Neural progenitor cell (in vitro differentiated cells): ENCODE results near the gene AGPS. TPM values are rescaled to one million over a fixed set of nuclear protein-coding genes. Genes with fewer than 3 reads are reported as not detected.

ENCODE experiments used
- DNase-seq: peaks from one replicate; pipeline ENCODE4 v3.0.0-alpha.2; 2016; ENCODE audit warnings: low spot score
- H2AFZ ChIP-seq: fragments of 200-600 bp; sonication (generic); replicated peaks from 2 replicates; pipeline ENCODE4 v1.6.1; 2016; ENCODE audit warnings: antibody characterized with exemption
- H3F3A ChIP-seq: fragments of 200-600 bp; sonication (generic); 2 replicates; pipeline ENCODE4 v1.6.1; 2016; ENCODE audit warnings: antibody characterized with exemption, low read depth
- H3K27ac ChIP-seq: fragments of 200-600 bp; sonication (generic); 2 replicates; pipeline ENCODE4 v1.5.1; 2016; ENCODE audit warnings: mild to moderate bottlenecking
- H3K27me3 ChIP-seq: fragments of 200-600 bp; sonication (generic); 2 replicates; pipeline ENCODE4 v1.6.1; 2016; ENCODE audit warnings: mild to moderate bottlenecking, moderate library complexity
- H3K36me3 ChIP-seq: fragments of 200-600 bp; sonication (generic); 2 replicates; pipeline ENCODE4 v1.5.1; 2016
- H3K4me1 ChIP-seq: fragments of 200-600 bp; sonication (generic); 2 replicates; pipeline ENCODE4 v1.6.1; 2016; ENCODE audit warnings: mixed run types
- H3K4me2 ChIP-seq: fragments of 200-600 bp; sonication (generic); 2 replicates; pipeline ENCODE4 v1.6.1; 2016
- H3K4me3 ChIP-seq: fragments of 200-600 bp; sonication (generic); 2 replicates; pipeline ENCODE4 v1.5.1; 2016
- H3K79me2 ChIP-seq: fragments of 200-600 bp; sonication (generic); 2 replicates; pipeline ENCODE4 v1.6.1; 2016; ENCODE audit warnings: low read depth
- H3K9ac ChIP-seq: fragments of 200-600 bp; sonication (generic); 2 replicates; pipeline ENCODE4 v1.6.1; 2016
- H3K9me3 ChIP-seq: fragments of 200-600 bp; sonication (generic); 2 replicates; pipeline ENCODE4 v1.5.1; 2016; ENCODE audit warnings: low read depth
- H4K20me1 ChIP-seq: fragments of 200-600 bp; sonication (generic); 2 replicates; pipeline ENCODE4 v1.6.1; 2016; ENCODE audit warnings: low read depth
- H3K27ac Mint-ChIP-seq: 3 replicates; pipeline ENCODE4 v1.8.0; 2021; ENCODE audit warnings: mixed read lengths
- H3K27me3 Mint-ChIP-seq: 2 replicates; pipeline ENCODE4 v1.8.0; 2022; ENCODE audit warnings: low read depth, mild to moderate bottlenecking, inconsistent platforms, moderate library complexity, mixed read lengths; ENCODE audit not compliant: insufficient read depth
- H3K36me3 Mint-ChIP-seq: 3 replicates; pipeline ENCODE4 v1.8.0; 2021; ENCODE audit warnings: mixed read lengths
- H3K4me1 Mint-ChIP-seq: 3 replicates; pipeline ENCODE4 v1.8.0; 2021; ENCODE audit warnings: mixed read lengths
- H3K4me3 Mint-ChIP-seq: 3 replicates; pipeline ENCODE4 v1.8.0; 2021; ENCODE audit warnings: mild to moderate bottlenecking, moderate library complexity, mixed read lengths
- H3K9me3 Mint-ChIP-seq: 3 replicates; pipeline ENCODE4 v1.8.0; 2020; ENCODE audit warnings: mixed read lengths
- EZH2 ChIP-seq: fragments of 200-600 bp; sonication (generic); IDR thresholded peaks from 2 replicates; pipeline ENCODE4 v1.6.1; 2017; ENCODE audit warnings: antibody characterized with exemption, mild to moderate bottlenecking, moderate library complexity
- EZH2phosphoT487 ChIP-seq: fragments of 200-600 bp; sonication (generic); IDR thresholded peaks from 2 replicates; pipeline ENCODE4 v1.6.1; 2017; ENCODE audit warnings: antibody characterized with exemption
- total RNA-seq: library from RNA; depleted of rRNA; stranded (reverse); fragments of >200 nt; gene quantifications from 2 replicates; pipeline ENCODE4 v1.2.3, GENCODE V29; 2015; ENCODE audit warnings: low replicate concordance
- TF ChIP-seq, protein P1 (sequence below): fragments of 200-600 bp; sonication (generic); IDR thresholded peaks from 2 replicates; pipeline ENCODE4 v1.5.1; 2017; ENCODE audit warnings: antibody characterized with exemption, mild to moderate bottlenecking

The AGPS gene
- total RNA-seq, 1 donor from 2014 or later, result 63.5 TPM

DNA sequence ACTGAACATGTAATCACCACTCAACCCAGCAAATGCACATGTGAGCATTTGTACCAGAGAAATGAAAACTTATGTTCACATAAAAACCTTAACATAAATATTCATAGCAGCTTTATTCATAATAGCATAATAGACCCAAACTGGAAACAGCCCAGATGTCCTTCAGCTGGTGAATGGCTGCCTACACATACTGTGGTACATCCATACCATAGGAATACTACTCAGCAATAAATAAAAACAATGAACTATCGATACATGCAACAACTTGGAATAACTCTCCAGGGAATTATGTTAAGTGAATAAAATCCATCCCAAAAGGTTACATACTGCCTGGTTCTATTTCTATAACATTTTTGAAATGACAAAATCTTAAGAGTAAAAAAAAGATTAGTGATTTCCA is 140.0 kb downstream of the AGPS start:
- no peaks in the 10 kb centered on the region for H3K4me1 ChIP-seq
- H3K27ac ChIP-seq, result no peak overlapping the region
- no peaks in the 10 kb centered on the region for H3F3A ChIP-seq
- no peak overlapping the region for H2AFZ ChIP-seq
- Mint-ChIP-seq H3K4me3 (no peak overlapping the region), H3K36me3 (no peaks in the 10 kb centered on the region), H3K27ac (no peak overlapping the region), H3K27me3 (no peaks in the 10 kb centered on the region), H3K4me1 (no peaks in the 10 kb centered on the region), H3K9me3 (no peaks in the 10 kb centered on the region)
- H3K9me3 ChIP-seq, result no peaks in the 10 kb centered on the region
- no peak for DNase-seq
- H3K27me3 ChIP-seq, result no peaks in the 10 kb centered on the region
- no peaks in the 10 kb centered on the region for H3K36me3 ChIP-seq
- H3K9ac ChIP-seq, result no peak overlapping the region
- peaks cover under 1% of the 10 kb centered on the region for H4K20me1 ChIP-seq
- no peak overlapping the region for H3K4me3 ChIP-seq
- TF ChIP-seq EZH2phosphoT487 (no peak), EZH2 (no peak)
- TF ChIP-seq, protein P1, sequence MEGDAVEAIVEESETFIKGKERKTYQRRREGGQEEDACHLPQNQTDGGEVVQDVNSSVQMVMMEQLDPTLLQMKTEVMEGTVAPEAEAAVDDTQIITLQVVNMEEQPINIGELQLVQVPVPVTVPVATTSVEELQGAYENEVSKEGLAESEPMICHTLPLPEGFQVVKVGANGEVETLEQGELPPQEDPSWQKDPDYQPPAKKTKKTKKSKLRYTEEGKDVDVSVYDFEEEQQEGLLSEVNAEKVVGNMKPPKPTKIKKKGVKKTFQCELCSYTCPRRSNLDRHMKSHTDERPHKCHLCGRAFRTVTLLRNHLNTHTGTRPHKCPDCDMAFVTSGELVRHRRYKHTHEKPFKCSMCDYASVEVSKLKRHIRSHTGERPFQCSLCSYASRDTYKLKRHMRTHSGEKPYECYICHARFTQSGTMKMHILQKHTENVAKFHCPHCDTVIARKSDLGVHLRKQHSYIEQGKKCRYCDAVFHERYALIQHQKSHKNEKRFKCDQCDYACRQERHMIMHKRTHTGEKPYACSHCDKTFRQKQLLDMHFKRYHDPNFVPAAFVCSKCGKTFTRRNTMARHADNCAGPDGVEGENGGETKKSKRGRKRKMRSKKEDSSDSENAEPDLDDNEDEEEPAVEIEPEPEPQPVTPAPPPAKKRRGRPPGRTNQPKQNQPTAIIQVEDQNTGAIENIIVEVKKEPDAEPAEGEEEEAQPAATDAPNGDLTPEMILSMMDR, result no peak
- H3K79me2 ChIP-seq, result no peaks in the 10 kb centered on the region
- no peak overlapping the region for H3K4me2 ChIP-seq

DNA sequence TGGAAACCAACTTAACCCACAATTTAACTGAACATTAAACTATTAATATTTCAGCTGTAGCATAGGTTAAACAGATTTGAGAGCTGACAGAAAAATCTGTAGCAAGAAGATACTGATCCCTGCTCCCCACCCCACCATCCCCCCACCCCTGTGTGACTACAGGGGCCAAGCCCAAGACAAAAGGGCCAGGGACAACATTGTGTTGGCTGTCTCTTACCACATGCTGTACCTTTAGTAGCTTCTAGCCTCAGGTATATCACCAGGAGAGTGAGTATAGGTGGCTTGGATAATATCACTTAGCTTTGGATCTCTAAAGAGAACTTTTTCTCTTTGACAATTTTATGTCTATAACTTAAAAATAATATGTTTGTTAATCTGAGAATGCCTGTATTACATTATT is 140.7 kb downstream of the AGPS start:
- Histone ChIP-seq H3K79me2 (no peaks in the 10 kb centered on the region), H3K4me1 (peaks cover 2% of the 10 kb centered on the region), H2AFZ (no peak overlapping the region), H3K9ac (no peak overlapping the region), H3K27ac (no peak overlapping the region), H4K20me1 (peaks cover 5% of the 10 kb centered on the region), H3K4me2 (no peak overlapping the region), H3F3A (no peaks in the 10 kb centered on the region), H3K9me3 (no peaks in the 10 kb centered on the region), H3K36me3 (no peaks in the 10 kb centered on the region), H3K27me3 (no peaks in the 10 kb centered on the region), H3K4me3 (no peak overlapping the region)
- H3K27me3 Mint-ChIP-seq, result no peaks in the 10 kb centered on the region
- no peaks in the 10 kb centered on the region for H3K36me3 Mint-ChIP-seq
- no peak overlapping the region for H3K4me3 Mint-ChIP-seq
- H3K9me3 Mint-ChIP-seq, result no peaks in the 10 kb centered on the region
- no peak for DNase-seq
- H3K4me1 Mint-ChIP-seq, result peaks cover 4% of the 10 kb centered on the region
- no peak overlapping the region for H3K27ac Mint-ChIP-seq
- TF ChIP-seq, protein P1, result no peak
- no peak for TF ChIP-seq EZH2
- no peak for TF ChIP-seq EZH2phosphoT487

DNA sequence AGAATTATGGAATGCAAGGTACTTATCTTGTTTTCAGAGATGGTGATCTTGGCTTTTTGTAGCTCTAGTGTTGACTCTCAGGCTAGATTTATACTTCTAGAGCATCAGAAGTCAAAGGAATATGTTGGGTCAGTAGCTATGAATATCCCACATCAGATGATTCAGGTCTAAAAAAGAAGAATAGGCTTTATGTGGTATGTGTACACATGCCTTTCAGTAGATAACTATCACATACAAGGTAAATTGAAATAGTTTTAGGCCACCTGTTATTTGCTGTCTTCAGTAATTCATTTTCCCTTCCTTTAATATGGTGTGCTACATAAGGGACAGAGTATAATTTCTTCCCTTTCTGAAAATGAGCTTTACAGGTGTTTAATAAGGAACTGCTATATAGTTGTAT is 142.4 kb downstream of the AGPS start:
- H3F3A ChIP-seq, result no peaks in the 10 kb centered on the region
- H3K79me2 ChIP-seq, result no peaks in the 10 kb centered on the region
- H3K9me3 ChIP-seq, result no peaks in the 10 kb centered on the region
- H3K4me3 ChIP-seq, result no peak overlapping the region
- H4K20me1 ChIP-seq, result peaks cover 5% of the 10 kb centered on the region
- H3K36me3 ChIP-seq, result no peaks in the 10 kb centered on the region
- H3K27me3 ChIP-seq, result no peaks in the 10 kb centered on the region
- no peak overlapping the region for H3K27ac ChIP-seq
- Mint-ChIP-seq H3K4me1 (peaks cover 9% of the 10 kb centered on the region), H3K4me3 (no peak overlapping the region), H3K27ac (no peak overlapping the region), H3K36me3 (no peaks in the 10 kb centered on the region), H3K9me3 (no peaks in the 10 kb centered on the region), H3K27me3 (no peaks in the 10 kb centered on the region)
- TF ChIP-seq EZH2, result no peak
- TF ChIP-seq, protein P1, result no peak
- no peak for TF ChIP-seq EZH2phosphoT487
- H3K9ac ChIP-seq, result no peak overlapping the region
- H3K4me2 ChIP-seq, result no peak overlapping the region
- no peak for DNase-seq
- peaks cover 6% of the 10 kb centered on the region for H3K4me1 ChIP-seq
- H2AFZ ChIP-seq, result no peak overlapping the region
